ENCODE measurements around the gene RNF17.
A peak's percentile ranks its signal among the peaks of the same experiment; 100 is the strongest.

Gene RNF17

GRCh38 chr13:24899601-24900000 is 135.6 kb downstream of the RNF17 start:
- no peak for DNase-seq

- no peak for DNase-seq
Observed at GRCh38 chr13:24900507-24900906, 136.5 kb downstream of the RNF17 start.

GRCh38 chr13:24905242-24905641 is 141.3 kb downstream of the RNF17 start:
- DNase-seq, result no peak

GRCh38 chr13:24906268-24906667 is 142.3 kb downstream of the RNF17 start:
- no peak for DNase-seq

GRCh38 chr13:24910502-24911132 is 146.6 kb downstream of the RNF17 start:
- no peak for DNase-seq

GRCh38 chr13:24911133-24911908 is 147.4 kb downstream of the RNF17 start:
- peak; percentile 73 for DNase-seq

- no peak for DNase-seq
Observed at GRCh38 chr13:24916464-24916863, 152.5 kb downstream of the RNF17 start.

- DNase-seq, result no peak
Observed at GRCh38 chr13:24921003-24921402, 157.0 kb downstream of the RNF17 start.

- no peak for DNase-seq
Observed at GRCh38 chr13:24921881-24922280, 157.9 kb downstream of the RNF17 start.

- DNase-seq, result peak; percentile 47
Observed at GRCh38 chr13:24922387-24922744, 158.4 kb downstream of the RNF17 start.

- DNase-seq, result peak; percentile 98
Observed at GRCh38 chr13:24922745-24923591, 159.0 kb downstream of the RNF17 start.

- DNase-seq, result no peak
Observed at GRCh38 chr13:24925318-24926231, 161.6 kb downstream of the RNF17 start.

GRCh38 chr13:24927810-24928404 is 163.9 kb downstream of the RNF17 start:
- DNase-seq, result no peak

- DNase-seq, result no peak
Observed at GRCh38 chr13:24929196-24929595, 165.2 kb downstream of the RNF17 start.
